Activated CD4-positive, alpha-beta T cell treated with anti-CD3 and anti-CD28 coated beads, Interleukin-2, amount 10 ng/mL, durations not matched to agents 24 days and 14 days (primary cell): ENCODE measurements around the gene HSP90AB1. TPM values are rescaled to one million over a fixed set of nuclear protein-coding genes. Genes with fewer than 3 reads are reported as not detected.
"Not testable (repeated sequence)": the region's sequence is repeated elsewhere in the genome, so short reads cannot be mapped to it uniquely, and the experiment has no call there.

Source experiments
- DNase-seq: peaks from one replicate; pipeline ENCODE4 v3.0.0; 2022
- H3K27ac Mint-ChIP-seq: one replicate; pipeline ENCODE4 v1.8.0; 2022; ENCODE audit warnings: mild to moderate bottlenecking, mixed read lengths
- H3K27me3 Mint-ChIP-seq: one replicate; pipeline ENCODE4 v1.8.0; 2022; ENCODE audit warnings: mixed read lengths
- H3K36me3 Mint-ChIP-seq: one replicate; pipeline ENCODE4 v1.8.0; 2022; ENCODE audit warnings: low read depth, mild to moderate bottlenecking, mixed read lengths
- H3K4me1 Mint-ChIP-seq: one replicate; pipeline ENCODE4 v1.8.0; 2021; ENCODE audit warnings: mixed read lengths
- H3K4me3 Mint-ChIP-seq: one replicate; pipeline ENCODE4 v1.8.0; 2022; ENCODE audit warnings: mild to moderate bottlenecking, moderate library complexity, mixed read lengths
- H3K9me3 Mint-ChIP-seq: one replicate; pipeline ENCODE4 v1.8.0; 2021; ENCODE audit warnings: mixed read lengths
- intact Hi-C: fragments of 100-400 bp; cut with micrococcal nuclease; formaldehyde crosslinking; loops from one replicate; pipeline ENCODE4 v1.15.1; 2023
- total RNA-seq: library from RNA; stranded (reverse); gene quantifications from 2 replicates; pipeline ENCODE4 v1.2.3, GENCODE V29; 2022

HSP90AB1 gene
- total RNA-seq, 1 donor from 2014 or later = 2,450 TPM

- intact Hi-C loops = no loop called here
- no peak for DNase-seq
- H3K9me3 Mint-ChIP-seq = no peaks in the 10 kb centered on the region
Measured at GRCh38 chr6:44225579-44226325, 21.1 kb upstream of the HSP90AB1 start.

GRCh38 chr6:44226368-44227147, 20.3 kb upstream of the HSP90AB1 start:
- intact Hi-C loops = no loop called here
- H3K27me3 Mint-ChIP-seq = peaks cover 3% of the 10 kb centered on the region
- H3K9me3 Mint-ChIP-seq = no peaks in the 10 kb centered on the region
- peaks cover 36% of the 10 kb centered on the region for H3K4me1 Mint-ChIP-seq
- DNase-seq = no peak
- H3K27ac Mint-ChIP-seq = no peak overlapping the region
- no peak overlapping the region for H3K4me3 Mint-ChIP-seq
- H3K36me3 Mint-ChIP-seq = peaks cover 25% of the 10 kb centered on the region

More at GRCh38 chr6:44225579-44226325, 21.1 kb upstream of the HSP90AB1 start:
- H3K4me3 Mint-ChIP-seq = peak overlapping the region; percentile 21
- H3K36me3 Mint-ChIP-seq = peaks cover 20% of the 10 kb centered on the region
- peaks cover 41% of the 10 kb centered on the region for H3K4me1 Mint-ChIP-seq
- peaks cover 3% of the 10 kb centered on the region for H3K27me3 Mint-ChIP-seq
- no peak overlapping the region for H3K27ac Mint-ChIP-seq

GRCh38 chr6:44227148-44227793, 19.6 kb upstream of the HSP90AB1 start:
- no peak overlapping the region for H3K4me3 Mint-ChIP-seq
- intact Hi-C loops = no loop called here
- H3K9me3 Mint-ChIP-seq = no peaks in the 10 kb centered on the region
- peaks cover 29% of the 10 kb centered on the region for H3K4me1 Mint-ChIP-seq
- peaks cover 29% of the 10 kb centered on the region for H3K36me3 Mint-ChIP-seq
- DNase-seq = no peak
- H3K27ac Mint-ChIP-seq = no peak overlapping the region
- peaks cover 3% of the 10 kb centered on the region for H3K27me3 Mint-ChIP-seq

- DNase-seq = no peak
- Mint-ChIP-seq H3K4me1 (peaks cover 25% of the 10 kb centered on the region), H3K27ac (no peak overlapping the region), H3K27me3 (no peaks in the 10 kb centered on the region), H3K4me3 (no peak overlapping the region), H3K36me3 (peaks cover 33% of the 10 kb centered on the region), H3K9me3 (no peaks in the 10 kb centered on the region)
- intact Hi-C loops = no loop called here
Measured at GRCh38 chr6:44228031-44228430, 18.9 kb upstream of the HSP90AB1 start.

- Mint-ChIP-seq H3K9me3 (no peaks in the 10 kb centered on the region), H3K27me3 (no peaks in the 10 kb centered on the region), H3K4me3 (no peak overlapping the region), H3K36me3 (peaks cover 34% of the 10 kb centered on the region), H3K27ac (no peak overlapping the region), H3K4me1 (peaks cover 25% of the 10 kb centered on the region)
- intact Hi-C loops = no loop called here
- no peak for DNase-seq
Measured at GRCh38 chr6:44228433-44228832, 18.5 kb upstream of the HSP90AB1 start.

GRCh38 chr6:44228836-44229235, 18.1 kb upstream of the HSP90AB1 start:
- Mint-ChIP-seq H3K27ac (no peak overlapping the region), H3K4me1 (peaks cover 29% of the 10 kb centered on the region), H3K36me3 (peaks cover 38% of the 10 kb centered on the region), H3K9me3 (no peaks in the 10 kb centered on the region), H3K27me3 (no peaks in the 10 kb centered on the region), H3K4me3 (no peak overlapping the region)
- DNase-seq = peak; percentile 54
- intact Hi-C loops = no loop called here

GRCh38 chr6:44229376-44230033, 17.4 kb upstream of the HSP90AB1 start:
- no peak overlapping the region for H3K4me3 Mint-ChIP-seq
- H3K27ac Mint-ChIP-seq = no peak overlapping the region
- peaks cover 22% of the 10 kb centered on the region for H3K4me1 Mint-ChIP-seq
- H3K9me3 Mint-ChIP-seq = no peaks in the 10 kb centered on the region
- no peak for DNase-seq
- intact Hi-C loops = no loop called here
- peaks cover 44% of the 10 kb centered on the region for H3K36me3 Mint-ChIP-seq
- H3K27me3 Mint-ChIP-seq = no peaks in the 10 kb centered on the region

GRCh38 chr6:44230034-44230675, 16.7 kb upstream of the HSP90AB1 start:
- intact Hi-C loops = no loop called here
- Mint-ChIP-seq H3K27ac (no peak overlapping the region), H3K4me1 (peaks cover 16% of the 10 kb centered on the region), H3K27me3 (no peaks in the 10 kb centered on the region), H3K4me3 (no peak overlapping the region), H3K36me3 (peaks cover 45% of the 10 kb centered on the region), H3K9me3 (no peaks in the 10 kb centered on the region)
- no peak for DNase-seq

- intact Hi-C loops, H3K4me3 Mint-ChIP-seq, DNase-seq, H3K27ac Mint-ChIP-seq, H3K9me3 Mint-ChIP-seq, H3K27me3 Mint-ChIP-seq: not testable (repeated sequence)
- H3K36me3 Mint-ChIP-seq = peaks cover 51% of the 10 kb centered on the region
- peaks cover 11% of the 10 kb centered on the region for H3K4me1 Mint-ChIP-seq
Measured at GRCh38 chr6:44231426-44231825, 15.5 kb upstream of the HSP90AB1 start.

- H3K4me3 Mint-ChIP-seq = no peak overlapping the region
- peak overlapping the region; percentile 48 for H3K27ac Mint-ChIP-seq
- H3K36me3 Mint-ChIP-seq = peaks cover 51% of the 10 kb centered on the region
- H3K27me3 Mint-ChIP-seq = no peaks in the 10 kb centered on the region
- intact Hi-C loops = no loop called here
- no peaks in the 10 kb centered on the region for H3K9me3 Mint-ChIP-seq
- peaks cover 19% of the 10 kb centered on the region for H3K4me1 Mint-ChIP-seq
- no peak for DNase-seq
Measured at GRCh38 chr6:44232676-44233566, 14.0 kb upstream of the HSP90AB1 start.

- DNase-seq = no peak
- Mint-ChIP-seq H3K27me3 (no peaks in the 10 kb centered on the region), H3K36me3 (peaks cover 51% of the 10 kb centered on the region), H3K27ac (peak overlapping the region; percentile 5), H3K4me3 (no peak overlapping the region), H3K9me3 (no peaks in the 10 kb centered on the region), H3K4me1 (peaks cover 25% of the 10 kb centered on the region)
- intact Hi-C loops = no loop called here
Measured at GRCh38 chr6:44233567-44234100, 13.3 kb upstream of the HSP90AB1 start.
